Measurements from ENCODE around the gene LAMA2.

- TF ChIP-seq CTCF (IDR thresholded peaks at IDR 0.05; ENCODE audit: insufficient read depth, low read depth, low read length) (no peak), EZH2 (IDR thresholded peaks at IDR 0.05; ENCODE audit: insufficient read depth, low read length) (no peak)
These were observed 602.8 kb downstream of the LAMA2 start for GRCh38 chr6:129485746-129486145.
